MCF 10A (cell line): ENCODE measurements around the gene ZFTA. TPM values are rescaled to one million over a fixed set of nuclear protein-coding genes. Genes with fewer than 3 reads are reported as not detected.
A peak's percentile ranks its signal among the peaks of the same experiment; 100 is the strongest.

Source experiments
- BruUV-seq: library from RNA; stranded (reverse); fragments of 400-500 nt; replicated peaks from 2 replicates; lab custom pipeline; 2021; lab: Mats Ljungman, UMichigan
- CTCF ChIA-PET: fragments of 300-600 bp; sonication (Branson Sonifier 250); formaldehyde crosslinking; extraction: SDS; loops from one replicate; lab custom pipeline; 2021; ENCODE audit warnings: antibody characterized with exemption, inconsistent platforms; lab: Yijun Ruan, JAX
- POLR2A ChIA-PET: fragments of 300-600, 350-650 bp; sonication (Branson Sonifier 250); formaldehyde crosslinking; extraction: SDS; loops from one replicate; lab custom pipeline; 2020; ENCODE audit warnings: antibody characterized with exemption, inconsistent platforms; lab: Yijun Ruan, JAX
- DNase-seq: peaks from one replicate; pipeline ENCODE4 v3.0.0-alpha.2; 2018; ENCODE audit not compliant: unreplicated experiment
- H3K27ac Mint-ChIP-seq: one replicate; pipeline ENCODE4 v1.8.0; 2022; ENCODE audit warnings: mild to moderate bottlenecking, low read depth, mixed read lengths; ENCODE audit not compliant: unreplicated experiment
- H3K27me3 Mint-ChIP-seq: one replicate; pipeline ENCODE4 v1.8.0; 2022; ENCODE audit warnings: mixed read lengths; ENCODE audit not compliant: insufficient read depth, unreplicated experiment
- H3K36me3 Mint-ChIP-seq: one replicate; pipeline ENCODE4 v1.8.0; 2022; ENCODE audit warnings: mild to moderate bottlenecking, moderate library complexity, mixed read lengths; ENCODE audit not compliant: insufficient read depth, unreplicated experiment
- H3K4me1 Mint-ChIP-seq: one replicate; pipeline ENCODE4 v1.8.0; 2022; ENCODE audit warnings: mixed read lengths; ENCODE audit not compliant: insufficient read depth, unreplicated experiment
- H3K4me3 Mint-ChIP-seq: one replicate; pipeline ENCODE4 v1.8.0; 2022; ENCODE audit warnings: mild to moderate bottlenecking, moderate library complexity, mixed read lengths; ENCODE audit not compliant: unreplicated experiment
- H3K9me3 Mint-ChIP-seq: one replicate; pipeline ENCODE4 v1.8.0; 2022; ENCODE audit warnings: mixed read lengths; ENCODE audit not compliant: unreplicated experiment
- intact Hi-C: fragments of 100-400 bp; cut with micrococcal nuclease; formaldehyde crosslinking; loops from 2 replicates; pipeline ENCODE4 v1.14.1; 2022
- total RNA-seq: library from RNA; stranded (reverse); gene quantifications from 2 replicates; pipeline ENCODE4 v1.2.3, GENCODE V29; 2022
- TF ChIP-seq, protein P1 (sequence below): fragments of 200-600 bp; IDR thresholded peaks from one replicate; pipeline ENCODE4 v1.8.0; 2022; ENCODE audit warnings: antibody characterized with exemption, mild to moderate bottlenecking; ENCODE audit not compliant: unreplicated experiment

Gene ZFTA
- total RNA-seq, 1 experiment from 2014 or later, result 2.6 TPM

DNA sequence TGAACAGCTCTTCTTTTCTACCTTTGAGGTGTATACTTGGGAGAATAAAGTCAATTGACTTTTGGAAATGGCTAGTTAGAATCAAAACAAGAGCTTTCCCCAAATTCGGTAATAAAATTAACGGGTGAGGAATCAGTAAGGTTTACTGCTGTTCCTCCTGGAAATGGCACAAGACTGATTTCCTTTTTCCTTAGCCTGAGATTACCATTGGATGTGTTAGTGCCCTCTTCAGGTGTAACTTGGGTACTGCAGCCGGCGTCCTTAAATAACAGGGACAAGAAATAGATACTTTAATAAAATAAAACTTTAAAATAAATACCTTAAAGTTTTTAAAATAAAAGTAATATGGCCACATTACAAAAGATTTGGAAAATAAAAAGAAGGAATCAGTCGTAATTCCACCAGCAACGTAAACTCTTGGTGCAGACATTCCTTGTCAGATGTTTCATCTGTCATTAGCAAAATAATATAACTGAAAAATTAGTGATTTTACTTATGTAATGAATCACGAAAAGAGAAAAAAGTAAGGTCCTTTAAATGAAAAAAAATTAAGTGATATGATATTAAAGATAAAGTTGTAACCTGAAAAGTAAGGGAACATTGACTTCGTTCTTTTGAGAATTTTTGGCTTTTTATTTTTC lies 29.7 kb downstream of the ZFTA start:
- Mint-ChIP-seq H3K27me3 (no peaks in the 10 kb centered on the region), H3K36me3 (peaks cover 11% of the 10 kb centered on the region), H3K27ac (no peak overlapping the region), H3K9me3 (no peaks in the 10 kb centered on the region), H3K4me3 (no peak overlapping the region), H3K4me1 (peaks cover 5% of the 10 kb centered on the region)
- ChIA-PET POLR2A (interaction anchor here (1.4 to 5.3 kb wide), 3 partner anchors 57 to 260 kb away, joined by 4 to 33 read pairs (median 12); partner anchors contain the start of genes ATL3 and RTN3), CTCF (interaction anchor here (0.6 to 10.3 kb wide), 38 partner anchors 8 to 532 kb away, joined by 3 to 127 read pairs (median 4); partner anchors contain the start of genes ATL3 and ZFTA)
- intact Hi-C loops, result loop anchor here (1.0 kb wide), 4 partner anchors 69 to 260 kb away; no protein-coding TSS in a partner anchor
- TF ChIP-seq, protein P1, sequence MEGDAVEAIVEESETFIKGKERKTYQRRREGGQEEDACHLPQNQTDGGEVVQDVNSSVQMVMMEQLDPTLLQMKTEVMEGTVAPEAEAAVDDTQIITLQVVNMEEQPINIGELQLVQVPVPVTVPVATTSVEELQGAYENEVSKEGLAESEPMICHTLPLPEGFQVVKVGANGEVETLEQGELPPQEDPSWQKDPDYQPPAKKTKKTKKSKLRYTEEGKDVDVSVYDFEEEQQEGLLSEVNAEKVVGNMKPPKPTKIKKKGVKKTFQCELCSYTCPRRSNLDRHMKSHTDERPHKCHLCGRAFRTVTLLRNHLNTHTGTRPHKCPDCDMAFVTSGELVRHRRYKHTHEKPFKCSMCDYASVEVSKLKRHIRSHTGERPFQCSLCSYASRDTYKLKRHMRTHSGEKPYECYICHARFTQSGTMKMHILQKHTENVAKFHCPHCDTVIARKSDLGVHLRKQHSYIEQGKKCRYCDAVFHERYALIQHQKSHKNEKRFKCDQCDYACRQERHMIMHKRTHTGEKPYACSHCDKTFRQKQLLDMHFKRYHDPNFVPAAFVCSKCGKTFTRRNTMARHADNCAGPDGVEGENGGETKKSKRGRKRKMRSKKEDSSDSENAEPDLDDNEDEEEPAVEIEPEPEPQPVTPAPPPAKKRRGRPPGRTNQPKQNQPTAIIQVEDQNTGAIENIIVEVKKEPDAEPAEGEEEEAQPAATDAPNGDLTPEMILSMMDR, result peak; percentile 84
- BruUV-seq, result no TSS peak
- peak; percentile 80 for DNase-seq

DNA sequence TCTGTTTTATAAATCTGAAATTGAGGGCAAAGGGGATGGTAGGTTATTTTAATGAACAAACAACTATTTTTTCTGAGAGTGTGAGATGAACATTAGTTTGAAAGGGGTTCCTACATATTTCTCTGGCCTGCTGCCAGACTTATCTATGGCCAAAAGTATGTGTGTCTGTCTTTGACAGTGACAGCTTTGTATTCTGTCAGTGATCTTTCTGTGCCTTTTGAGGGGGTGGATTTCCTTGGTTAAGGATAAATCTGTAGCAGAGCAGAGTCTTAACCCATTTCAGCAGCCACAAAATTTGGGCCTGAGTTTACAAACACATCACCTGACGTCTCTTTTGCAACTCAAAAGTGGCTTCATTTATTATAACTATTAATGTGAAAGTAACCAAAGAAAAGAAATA lies 30.9 kb downstream of the ZFTA start:
- BruUV-seq, result no TSS peak
- Mint-ChIP-seq H3K9me3 (no peaks in the 10 kb centered on the region), H3K27me3 (no peaks in the 10 kb centered on the region), H3K4me3 (no peak overlapping the region), H3K36me3 (peaks cover 15% of the 10 kb centered on the region), H3K27ac (peak overlapping the region; percentile 47), H3K4me1 (peaks cover 5% of the 10 kb centered on the region)
- TF ChIP-seq, protein P1, result no peak
- ChIA-PET POLR2A (interaction anchor here (1.4 to 5.3 kb wide), 3 partner anchors 56 to 258 kb away, joined by 4 to 33 read pairs (median 12); partner anchors contain the start of genes ATL3 and RTN3), CTCF (interaction anchor here (0.6 to 10.3 kb wide), 23 partner anchors 9 to 259 kb away, joined by 3 to 127 read pairs (median 5); partner anchors contain the start of genes ATL3 and ZFTA)
- no peak for DNase-seq
- intact Hi-C loops, result loop anchor here (1.0 kb wide), 4 partner anchors 67 to 258 kb away; no protein-coding TSS in a partner anchor

DNA sequence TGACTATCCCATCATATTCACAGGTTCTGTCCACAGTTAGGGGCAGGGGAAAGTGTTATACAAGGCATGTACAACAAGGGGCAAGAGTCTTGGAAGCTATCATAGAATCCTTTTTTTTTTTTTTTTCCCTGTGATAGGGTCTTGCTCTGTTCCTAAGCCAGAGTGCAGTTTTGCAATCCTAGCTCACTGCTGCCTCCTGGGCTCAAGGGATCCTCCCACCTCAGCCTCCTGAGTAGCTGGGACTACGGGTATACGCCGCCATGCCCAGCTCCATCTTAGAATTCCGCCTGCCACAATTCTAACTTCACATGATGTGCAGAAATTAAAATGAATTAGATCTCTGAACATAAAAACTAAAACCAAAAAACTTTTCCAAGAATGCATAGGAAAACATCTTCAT lies 31.7 kb downstream of the ZFTA start:
- ChIA-PET CTCF (interaction anchor here (0.7 to 10.3 kb wide), 4 partner anchors 50 to 258 kb away, joined by 3 to 127 read pairs (median 22); no protein-coding TSS in a partner anchor), POLR2A (interaction anchor here (1.4 to 5.3 kb wide), 3 partner anchors 16 to 66 kb away, joined by 5 to 33 read pairs (median 12); partner anchors contain the start of genes ATL3 and RTN3)
- DNase-seq, result no peak
- H3K27ac Mint-ChIP-seq, result no peak overlapping the region
- TF ChIP-seq, protein P1, result no peak
- H3K4me1 Mint-ChIP-seq, result peaks cover 5% of the 10 kb centered on the region
- intact Hi-C loops, result no loop called here
- no peak overlapping the region for H3K4me3 Mint-ChIP-seq
- no TSS peak for BruUV-seq
- H3K27me3 Mint-ChIP-seq, result no peaks in the 10 kb centered on the region
- H3K36me3 Mint-ChIP-seq, result peaks cover 16% of the 10 kb centered on the region
- H3K9me3 Mint-ChIP-seq, result no peaks in the 10 kb centered on the region

DNA sequence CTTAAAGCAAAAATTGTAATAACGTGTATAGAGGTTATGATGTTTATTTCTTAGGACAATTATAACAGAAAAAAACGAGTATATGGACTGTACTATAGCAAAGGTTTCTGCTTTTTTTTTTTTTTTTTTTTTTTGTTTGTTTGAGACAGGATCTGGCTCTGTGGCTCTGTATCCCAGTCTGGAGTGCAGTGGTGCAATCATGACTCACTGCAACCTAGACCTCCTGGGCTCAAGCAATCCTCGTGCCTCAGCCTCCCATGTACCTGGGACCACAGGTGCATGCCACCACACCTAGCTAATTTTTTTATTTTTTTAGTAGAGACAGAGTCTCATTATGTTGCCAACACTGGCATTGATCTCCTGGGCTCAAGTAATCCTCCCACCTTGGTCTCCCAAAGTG lies 39.2 kb downstream of the ZFTA start:
- POLR2A ChIA-PET, result no interaction called here
- TF ChIP-seq, protein P1, result no peak
- Mint-ChIP-seq H3K27ac (no peak overlapping the region), H3K9me3 (no peaks in the 10 kb centered on the region), H3K4me3 (no peak overlapping the region), H3K36me3 (peaks cover 9% of the 10 kb centered on the region), H3K27me3 (no peaks in the 10 kb centered on the region), H3K4me1 (no peaks in the 10 kb centered on the region)
- CTCF ChIA-PET, result interaction anchor here (0.7 to 3.5 kb wide), 6 partner anchors 9 to 250 kb away, joined by 3 to 13 read pairs (median 3); no protein-coding TSS in a partner anchor
- no TSS peak for BruUV-seq
- peak; percentile 17 for DNase-seq
- intact Hi-C loops, result no loop called here
